ENCODE results near the gene NUP62.
A peak's percentile ranks its signal among the peaks of the same experiment; 100 is the strongest.

NUP62 gene

DNA sequence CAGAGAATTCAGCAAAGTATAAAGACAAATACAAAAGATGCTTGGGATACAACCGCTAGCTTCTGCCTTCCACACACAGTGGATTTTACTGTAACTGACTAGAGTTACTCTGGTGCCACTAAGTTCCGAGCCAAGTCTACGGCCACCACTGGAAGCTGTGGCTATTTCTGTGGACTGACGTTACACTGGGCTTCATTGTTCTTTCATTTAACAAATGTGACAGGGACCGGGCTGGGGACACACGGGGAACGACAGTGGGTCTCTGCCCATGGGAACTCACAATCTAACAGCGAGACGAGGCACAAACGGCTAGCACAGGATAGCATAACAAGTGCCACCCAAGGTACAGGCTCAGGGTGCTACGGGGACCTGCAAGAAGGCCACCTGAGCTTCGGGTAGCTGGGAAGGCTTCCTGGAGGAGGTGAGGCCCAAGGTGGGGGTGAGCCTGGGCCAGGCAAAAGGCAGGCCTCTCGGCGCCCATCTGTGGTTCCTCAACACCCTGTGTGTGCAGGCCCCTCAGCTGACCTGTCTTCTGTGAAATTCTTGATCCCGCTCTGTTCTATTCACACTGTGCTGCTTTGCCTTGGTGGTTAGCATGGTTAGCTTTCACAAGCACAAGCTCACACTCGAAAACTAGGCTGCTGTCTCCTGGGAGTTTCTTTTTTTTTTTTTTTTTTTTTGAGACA is 22.3 kb downstream of the NUP62 start:
- Histone ChIP-seq H3K36me3 (ENCODE audit: control insufficient read depth in 4 of 4, insufficient read depth in 4 of 4, low read length in 3 of 4) (peaks cover 3 to 53% (median 33%) of the 10 kb centered on the region in 4 experiments), H3K27me3 (replicated peaks in 2 of 5; ENCODE audit: control insufficient read depth in 4 of 5, insufficient read depth in 5 of 5, low read length in 4 of 5) (no peaks in the 10 kb centered on the region), H3K27ac (ENCODE audit: insufficient read depth in 1 of 2, low read depth in 1 of 2, low read length in 2 of 2, poor library complexity in 1 of 2, severe bottlenecking in 2 of 2) (no peak overlapping the region), H3K9me3 (ENCODE audit: control extremely low read depth in 1 of 5, control insufficient read depth in 4 of 5, insufficient read depth in 2 of 5, low read depth in 1 of 5, low read length in 4 of 5) (no peaks in the 10 kb centered on the region), H3K4me1 (ENCODE audit: control extremely low read depth in 1 of 4, control insufficient read depth in 4 of 4, insufficient read depth in 4 of 4, low read length in 3 of 4) (peaks cover 12 to 29% (median 16%) of the 10 kb centered on the region in 4 experiments), H3K4me3 (ENCODE audit: control insufficient read depth in 1 of 7, extremely low read depth in 1 of 7, insufficient read depth in 4 of 7, low read depth in 2 of 7, low read length in 6 of 7) (no peak overlapping the region)
- no peak for DNase-seq
- CTCF ChIA-PET, result interaction anchor here (1.0 kb wide), 1 partner anchor 10 kb away, joined by 3 read pairs; no protein-coding TSS in a partner anchor
- WGBS (ENCODE audit: insufficient coverage), result 98% methylated on average over 14 of the region's 16 CpGs
- POLR2A ChIA-PET, result interaction anchor here (0.6 kb wide), 1 partner anchor 30 kb away, joined by 3 read pairs; the partner anchor contains the start of gene AKT1S1

DNA sequence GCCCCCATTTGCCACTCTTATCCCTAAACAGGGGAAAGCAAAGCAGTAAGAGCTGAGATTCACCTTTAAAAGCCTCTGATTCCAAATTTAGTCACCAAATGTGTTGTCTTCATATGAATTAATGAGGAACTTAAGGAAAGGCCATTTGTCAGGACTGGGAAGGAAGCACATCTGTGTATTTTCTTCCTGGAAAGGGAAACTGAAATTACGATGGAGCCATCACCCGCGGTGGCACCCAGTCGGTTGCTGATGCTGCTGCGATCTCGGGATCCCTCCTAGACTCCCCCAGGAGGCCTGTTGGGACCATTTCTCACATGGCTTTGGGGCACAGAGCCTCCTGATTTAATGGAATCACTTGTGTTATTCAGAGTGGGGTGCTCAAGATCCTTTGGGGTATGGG is 25.2 kb downstream of the NUP62 start:
- H3K9me3 ChIP-seq (ENCODE audit: control extremely low read depth in 1 of 5, control insufficient read depth in 4 of 5, insufficient read depth in 2 of 5, low read depth in 1 of 5, low read length in 4 of 5), result no peaks in the 10 kb centered on the region
- H3K4me1 ChIP-seq (ENCODE audit: control extremely low read depth in 1 of 4, control insufficient read depth in 4 of 4, insufficient read depth in 4 of 4, low read length in 3 of 4), result peaks cover 2 to 15% (median 5%) of the 10 kb centered on the region in 4 experiments
- peak in 2 of 3 donors; percentile 20 to 30 for DNase-seq
- ChIA-PET CTCF (no interaction called here), POLR2A (no interaction called here)
- H3K27ac ChIP-seq (ENCODE audit: insufficient read depth in 1 of 2, low read depth in 1 of 2, low read length in 2 of 2, poor library complexity in 1 of 2, severe bottlenecking in 2 of 2), result no peak overlapping the region
- no peaks in the 10 kb centered on the region for H3K27me3 ChIP-seq (replicated peaks in 2 of 5; ENCODE audit: control insufficient read depth in 4 of 5, insufficient read depth in 5 of 5, low read length in 4 of 5)
- H3K4me3 ChIP-seq (ENCODE audit: control insufficient read depth in 1 of 7, extremely low read depth in 1 of 7, insufficient read depth in 4 of 7, low read depth in 2 of 7, low read length in 6 of 7), result no peak overlapping the region
- 2% methylated on average over 6 of the region's 6 CpGs for WGBS (ENCODE audit: insufficient coverage)
- H3K36me3 ChIP-seq (ENCODE audit: control insufficient read depth in 4 of 4, insufficient read depth in 4 of 4, low read length in 3 of 4), result peaks cover 3 to 29% (median 22%) of the 10 kb centered on the region in 4 experiments

DNA sequence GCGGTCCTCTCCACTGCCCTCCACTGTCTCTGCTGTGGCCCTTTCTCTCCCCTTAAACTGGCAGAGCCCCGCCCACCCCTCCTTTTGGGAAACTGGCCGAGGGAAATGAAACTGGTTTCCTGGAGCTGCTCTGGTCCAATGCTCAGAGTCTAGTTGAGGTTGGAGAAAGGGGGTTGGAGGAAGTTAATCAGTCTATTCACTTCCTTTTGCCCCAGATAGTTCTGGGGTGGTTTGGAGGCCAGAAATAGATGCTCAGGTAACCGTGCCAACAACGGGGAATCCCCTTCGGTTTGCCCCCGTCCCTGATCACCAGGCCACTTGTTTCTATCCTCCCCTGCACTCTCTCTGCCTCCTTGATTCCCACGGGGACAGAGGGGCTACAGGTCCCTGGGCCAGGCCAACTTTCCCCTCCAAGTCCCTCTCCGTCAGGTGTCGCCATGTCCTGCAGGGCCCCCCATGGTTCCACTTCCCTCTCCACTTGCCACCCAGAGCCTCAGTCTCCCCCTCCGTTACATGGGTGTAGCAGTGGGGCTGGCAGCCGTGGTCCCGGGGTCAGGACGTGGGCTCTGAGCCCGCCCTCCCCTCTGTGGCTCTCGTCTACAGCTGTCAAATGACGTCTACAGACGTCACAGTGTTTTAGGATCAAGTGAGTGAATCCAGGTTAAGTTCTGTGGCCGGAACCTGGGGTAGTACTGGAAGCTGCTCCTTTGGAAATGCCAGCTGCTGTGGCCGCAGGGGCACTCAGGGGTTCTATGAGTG is 32.3 kb downstream of the NUP62 start, which contains the start of gene IL4I1:
TSS of gene IL4I1 (minus strand) at position 25 of the 759 bp plus-strand sequence. CDS start 727 bp downstream, outside the sequence.
- Histone ChIP-seq H3K4me1 (ENCODE audit: control extremely low read depth in 1 of 4, control insufficient read depth in 4 of 4, insufficient read depth in 4 of 4, low read length in 3 of 4) (peaks cover 0 to 30% (median 30%) of the 10 kb centered on the region in 4 experiments), H3K27me3 (replicated peaks in 2 of 5; ENCODE audit: control insufficient read depth in 4 of 5, insufficient read depth in 5 of 5, low read length in 4 of 5) (peaks cover 0 to 6% (median 0%) of the 10 kb centered on the region in 5 experiments), H3K36me3 (ENCODE audit: control insufficient read depth in 4 of 4, insufficient read depth in 4 of 4, low read length in 3 of 4) (no peaks in the 10 kb centered on the region), H3K9me3 (ENCODE audit: control extremely low read depth in 1 of 5, control insufficient read depth in 4 of 5, insufficient read depth in 2 of 5, low read depth in 1 of 5, low read length in 4 of 5) (no peaks in the 10 kb centered on the region), H3K27ac (ENCODE audit: insufficient read depth in 1 of 2, low read depth in 1 of 2, low read length in 2 of 2, poor library complexity in 1 of 2, severe bottlenecking in 2 of 2) (peak within 1 kb of the TSS in 1 of 2 experiments; percentile 73), H3K4me3 (ENCODE audit: control insufficient read depth in 1 of 7, extremely low read depth in 1 of 7, insufficient read depth in 4 of 7, low read depth in 2 of 7, low read length in 6 of 7) (peak within 1 kb of the TSS in 5 of 7 experiments; percentile 0 to 67 (median 43))
- ChIA-PET POLR2A (interaction anchor here (1.0 to 2.1 kb wide), 4 partner anchors 11 to 32 kb away, joined by 3 to 15 read pairs (median 6); partner anchors contain the start of genes ATF5 and NUP62), CTCF (interaction anchor here (1.1 to 1.7 kb wide), 3 partner anchors 17 to 33 kb away, joined by 3 to 5 read pairs (median 3); partner anchors contain the start of gene NUP62)
- peak; percentile 82 to 96 (median 95) for DNase-seq
- under 1% methylated on average over 17 of the region's 20 CpGs for WGBS (ENCODE audit: insufficient coverage)

DNA sequence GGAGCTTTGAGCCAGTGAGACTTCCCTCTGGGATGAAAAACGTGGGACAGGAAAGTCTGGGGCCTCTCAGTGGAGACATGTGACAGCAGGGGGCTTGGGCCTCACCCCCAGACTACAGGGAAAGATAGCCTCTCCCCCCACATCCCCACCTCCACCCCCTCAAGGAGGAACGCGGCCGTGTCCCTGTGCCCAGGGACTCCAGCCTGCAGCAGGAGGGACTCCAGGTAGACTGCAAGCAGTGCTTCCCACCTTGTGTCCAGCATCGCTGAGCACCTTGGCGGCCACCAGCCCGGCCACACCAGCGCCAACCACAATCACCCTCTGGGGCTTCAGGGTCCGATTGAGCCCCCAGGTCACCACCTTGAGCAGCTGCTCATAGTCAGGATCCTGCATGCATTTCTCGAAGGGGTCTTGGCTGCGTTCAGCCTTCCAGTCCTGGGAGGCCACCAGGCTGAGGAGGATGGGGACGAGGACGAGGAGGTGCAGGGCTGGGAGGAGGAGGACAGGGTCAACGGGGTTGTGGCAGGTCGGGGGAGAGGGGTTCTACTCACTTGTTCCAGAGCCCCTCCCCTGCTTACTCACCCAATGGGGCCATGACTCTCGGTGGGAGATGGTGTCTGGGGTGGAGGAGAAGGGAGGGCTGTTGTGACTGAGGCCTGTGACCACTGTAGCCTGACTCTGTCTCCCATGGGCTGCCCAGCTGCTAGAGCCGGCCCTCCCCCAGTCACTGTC is 33.6 kb downstream of the NUP62 start:
- POLR2A ChIA-PET, result no interaction called here

DNA sequence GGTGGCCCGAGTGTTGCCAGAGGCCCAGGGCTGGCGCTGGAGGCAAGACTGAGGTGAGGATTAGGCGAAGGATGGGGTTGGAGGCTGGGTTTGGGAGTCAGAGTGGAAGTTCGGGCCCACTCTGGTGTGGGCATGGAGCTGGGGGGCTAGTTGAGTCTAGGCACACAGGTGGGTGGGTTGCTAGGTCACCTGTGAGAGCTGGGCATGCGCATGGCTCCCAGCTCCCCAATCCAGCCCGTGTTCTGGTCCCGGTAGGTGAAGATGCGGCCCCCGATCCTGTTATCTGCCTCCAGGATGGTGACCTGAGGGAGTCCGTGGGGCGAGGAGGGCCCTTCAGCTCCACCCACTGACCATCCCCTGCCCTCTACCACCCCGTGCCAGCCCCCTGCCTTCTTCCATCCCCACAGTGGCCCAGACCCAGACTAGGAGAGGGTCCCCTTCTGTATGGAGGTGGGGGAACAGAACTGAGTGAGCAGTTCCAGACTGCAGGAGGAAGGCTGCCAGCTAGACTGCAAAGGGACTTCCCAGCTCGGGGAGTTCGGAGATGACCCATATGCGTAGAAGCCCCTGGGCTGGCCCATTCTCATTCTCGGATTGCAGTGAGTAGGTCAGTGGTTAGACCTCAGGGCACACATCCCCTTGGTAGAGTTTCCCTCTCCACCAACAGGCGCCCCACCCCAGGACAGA is 34.3 kb downstream of the NUP62 start:
- H3K27ac ChIP-seq (ENCODE audit: insufficient read depth in 1 of 2, low read depth in 1 of 2, low read length in 2 of 2, poor library complexity in 1 of 2, severe bottlenecking in 2 of 2), result no peak overlapping the region
- POLR2A ChIA-PET, result interaction anchor here (0.6 to 1.4 kb wide), 3 partner anchors 17 to 48 kb away, joined by 3 read pairs; partner anchors contain the start of genes AKT1S1, NUP62 and TBC1D17
- no peaks in the 10 kb centered on the region for H3K9me3 ChIP-seq (ENCODE audit: control extremely low read depth in 1 of 5, control insufficient read depth in 4 of 5, insufficient read depth in 2 of 5, low read depth in 1 of 5, low read length in 4 of 5)
- H3K4me1 ChIP-seq (ENCODE audit: control extremely low read depth in 1 of 4, control insufficient read depth in 4 of 4, insufficient read depth in 4 of 4, low read length in 3 of 4), result peaks cover 0 to 34% (median 32%) of the 10 kb centered on the region in 4 experiments
- no peaks in the 10 kb centered on the region for H3K36me3 ChIP-seq (ENCODE audit: control insufficient read depth in 4 of 4, insufficient read depth in 4 of 4, low read length in 3 of 4)
- CTCF ChIA-PET, result interaction anchor here (1.1 to 1.7 kb wide), 2 partner anchors 19 to 24 kb away, joined by 3 to 5 read pairs; no protein-coding TSS in a partner anchor
- no peak for DNase-seq
- no peak overlapping the region for H3K4me3 ChIP-seq (ENCODE audit: control insufficient read depth in 1 of 7, extremely low read depth in 1 of 7, insufficient read depth in 4 of 7, low read depth in 2 of 7, low read length in 6 of 7)
- WGBS (ENCODE audit: insufficient coverage), result 95% methylated on average over 12 of the region's 17 CpGs
- peaks cover 0 to 13% (median 3%) of the 10 kb centered on the region in 5 experiments for H3K27me3 ChIP-seq (replicated peaks in 2 of 5; ENCODE audit: control insufficient read depth in 4 of 5, insufficient read depth in 5 of 5, low read length in 4 of 5)

More for the DNA sequence above, 33.6 kb downstream of the NUP62 start:
- DNase-seq, result no peak
- no peak overlapping the region for H3K27ac ChIP-seq (ENCODE audit: insufficient read depth in 1 of 2, low read depth in 1 of 2, low read length in 2 of 2, poor library complexity in 1 of 2, severe bottlenecking in 2 of 2)
- no peaks in the 10 kb centered on the region for H3K36me3 ChIP-seq (ENCODE audit: control insufficient read depth in 4 of 4, insufficient read depth in 4 of 4, low read length in 3 of 4)
- peaks cover 0 to 30% (median 30%) of the 10 kb centered on the region in 4 experiments for H3K4me1 ChIP-seq (ENCODE audit: control extremely low read depth in 1 of 4, control insufficient read depth in 4 of 4, insufficient read depth in 4 of 4, low read length in 3 of 4)
- peaks cover 0 to 9% (median 3%) of the 10 kb centered on the region in 5 experiments for H3K27me3 ChIP-seq (replicated peaks in 2 of 5; ENCODE audit: control insufficient read depth in 4 of 5, insufficient read depth in 5 of 5, low read length in 4 of 5)
- WGBS (ENCODE audit: insufficient coverage), result 84% methylated on average over 11 of the region's 17 CpGs
- CTCF ChIA-PET, result interaction anchor here (1.1 to 1.7 kb wide), 3 partner anchors 19 to 34 kb away, joined by 3 to 5 read pairs (median 3); partner anchors contain the start of gene NUP62
- peak overlapping the region in 1 of 7 experiments; percentile 16 for H3K4me3 ChIP-seq (ENCODE audit: control insufficient read depth in 1 of 7, extremely low read depth in 1 of 7, insufficient read depth in 4 of 7, low read depth in 2 of 7, low read length in 6 of 7)
- no peaks in the 10 kb centered on the region for H3K9me3 ChIP-seq (ENCODE audit: control extremely low read depth in 1 of 5, control insufficient read depth in 4 of 5, insufficient read depth in 2 of 5, low read depth in 1 of 5, low read length in 4 of 5)
